Esophagus squamous epithelium (tissue), 4 donors: ENCODE results near the gene MXD1.

ENCODE experiments used
- POLR2A ChIP-seq, 4 donors: fragments of 450-650 bp; IDR thresholded peaks; one replicate each; pipeline ENCODE4 v1.6.1; 2017; ENCODE audit warnings: antibody characterized with exemption in 4 of 4, mild to moderate bottlenecking in 4 of 4, moderate library complexity in 3 of 4
- TF ChIP-seq, protein P1 (sequence below), 6 experiments: fragments of 450-650 bp in 4 of 6; fragments of 200-600 bp in 2 of 6; sonication (generic) in 2 of 6; IDR thresholded peaks; one replicate each; pipeline ENCODE4 v1.5.1; 2016 to 2019; ENCODE audit warnings: antibody characterized with exemption in 6 of 6, mild to moderate bottlenecking in 4 of 6, moderate library complexity in 4 of 6

DNA sequence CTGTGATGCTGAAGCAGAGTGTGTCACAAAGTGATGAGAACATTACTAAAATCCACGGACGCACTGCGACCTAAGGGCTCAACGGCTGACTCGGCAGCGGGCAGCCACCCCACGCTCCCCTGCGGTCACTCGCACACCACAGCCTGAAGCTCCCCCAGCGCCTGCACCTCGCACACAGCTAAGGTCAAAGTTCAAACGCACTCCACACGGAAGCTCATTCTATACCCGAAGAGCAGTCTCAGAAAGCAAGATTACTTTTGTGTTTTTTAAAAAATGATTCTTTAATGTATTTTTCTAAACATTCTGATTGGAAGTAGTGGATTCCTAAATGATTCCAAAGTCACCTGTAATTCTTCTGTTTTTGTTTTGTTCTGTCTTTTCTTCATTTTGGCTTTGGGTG, 24.8 kb downstream of the MXD1 start:
- TF ChIP-seq, protein P1, sequence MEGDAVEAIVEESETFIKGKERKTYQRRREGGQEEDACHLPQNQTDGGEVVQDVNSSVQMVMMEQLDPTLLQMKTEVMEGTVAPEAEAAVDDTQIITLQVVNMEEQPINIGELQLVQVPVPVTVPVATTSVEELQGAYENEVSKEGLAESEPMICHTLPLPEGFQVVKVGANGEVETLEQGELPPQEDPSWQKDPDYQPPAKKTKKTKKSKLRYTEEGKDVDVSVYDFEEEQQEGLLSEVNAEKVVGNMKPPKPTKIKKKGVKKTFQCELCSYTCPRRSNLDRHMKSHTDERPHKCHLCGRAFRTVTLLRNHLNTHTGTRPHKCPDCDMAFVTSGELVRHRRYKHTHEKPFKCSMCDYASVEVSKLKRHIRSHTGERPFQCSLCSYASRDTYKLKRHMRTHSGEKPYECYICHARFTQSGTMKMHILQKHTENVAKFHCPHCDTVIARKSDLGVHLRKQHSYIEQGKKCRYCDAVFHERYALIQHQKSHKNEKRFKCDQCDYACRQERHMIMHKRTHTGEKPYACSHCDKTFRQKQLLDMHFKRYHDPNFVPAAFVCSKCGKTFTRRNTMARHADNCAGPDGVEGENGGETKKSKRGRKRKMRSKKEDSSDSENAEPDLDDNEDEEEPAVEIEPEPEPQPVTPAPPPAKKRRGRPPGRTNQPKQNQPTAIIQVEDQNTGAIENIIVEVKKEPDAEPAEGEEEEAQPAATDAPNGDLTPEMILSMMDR (IDR thresholded peaks at IDR 0.05) = no peak
- no peak for TF ChIP-seq POLR2A (IDR thresholded peaks at IDR 0.05)
